ENCODE measurements around the gene SMAD9. TPM values are rescaled to one million over a fixed set of nuclear protein-coding genes. Genes with fewer than 3 reads are reported as not detected.

Gene SMAD9
- total RNA-seq (1 to 10 TPM; 9.2 to 9.4 TPM), polyA plus RNA-seq (ENCODE audit: insufficient read length in 6 of 6) (10 to 100 TPM; 23.3 to 33.0 (median 30.7) TPM)
- long read RNA-seq, donor 1, full-length matches to known transcripts: 4 of 17 reads
- long read RNA-seq, donor 1, partial matches to known transcripts: 13 of 17 reads
- long read RNA-seq, donor 1, other reads (novel, unspliced or antisense): 0 of 17 reads
- long read RNA-seq, donor 2, full-length matches to known transcripts: 4 of 149 reads
- long read RNA-seq, donor 2, partial matches to known transcripts: 110 of 149 reads
- long read RNA-seq, donor 2, other reads (novel, unspliced or antisense): 35 of 149 reads
- long read RNA-seq, donor 3, full-length matches to known transcripts: 2 of 2 reads
- long read RNA-seq, donor 3, partial matches to known transcripts: 0 of 2 reads
- long read RNA-seq, donor 3, other reads (novel, unspliced or antisense): 0 of 2 reads
- long read RNA-seq, donor 4, partial matches to known transcripts: 0 of 1 reads
- long read RNA-seq, donor 4, other reads (novel, unspliced or antisense): 1 of 1 reads
- long read RNA-seq, donor 5, full-length matches to known transcripts: 2 of 2 reads
- long read RNA-seq, donor 5, partial matches to known transcripts: 0 of 2 reads
- long read RNA-seq, donor 5, other reads (novel, unspliced or antisense): 0 of 2 reads
- long read RNA-seq, donor 6, full-length matches to known transcripts: 1 of 1 reads
- long read RNA-seq, donor 6, partial matches to known transcripts: 0 of 1 reads
- long read RNA-seq, donor 6, other reads (novel, unspliced or antisense): 0 of 1 reads
- long read RNA-seq, donor 7, full-length matches to known transcripts: 1 of 1 reads
- long read RNA-seq, donor 7, partial matches to known transcripts: 0 of 1 reads
- long read RNA-seq, donor 7, other reads (novel, unspliced or antisense): 0 of 1 reads
- long read RNA-seq, donor 8, full-length matches to known transcripts: 1 of 1 reads
- long read RNA-seq, donor 8, partial matches to known transcripts: 0 of 1 reads
- long read RNA-seq, donor 8, other reads (novel, unspliced or antisense): 0 of 1 reads
- long read RNA-seq, donor 9: 0 reads
- long read RNA-seq, donor 10: 0 reads
- long read RNA-seq, donor 11, full-length matches to known transcripts: 7 of 20 reads
- long read RNA-seq, donor 11, partial matches to known transcripts: 13 of 20 reads
- long read RNA-seq, donor 11, other reads (novel, unspliced or antisense): 0 of 20 reads
- long read RNA-seq, donor 12, full-length matches to known transcripts: 5 of 5 reads
- long read RNA-seq, donor 12, partial matches to known transcripts: 0 of 5 reads
- long read RNA-seq, donor 12, other reads (novel, unspliced or antisense): 0 of 5 reads

DNA sequence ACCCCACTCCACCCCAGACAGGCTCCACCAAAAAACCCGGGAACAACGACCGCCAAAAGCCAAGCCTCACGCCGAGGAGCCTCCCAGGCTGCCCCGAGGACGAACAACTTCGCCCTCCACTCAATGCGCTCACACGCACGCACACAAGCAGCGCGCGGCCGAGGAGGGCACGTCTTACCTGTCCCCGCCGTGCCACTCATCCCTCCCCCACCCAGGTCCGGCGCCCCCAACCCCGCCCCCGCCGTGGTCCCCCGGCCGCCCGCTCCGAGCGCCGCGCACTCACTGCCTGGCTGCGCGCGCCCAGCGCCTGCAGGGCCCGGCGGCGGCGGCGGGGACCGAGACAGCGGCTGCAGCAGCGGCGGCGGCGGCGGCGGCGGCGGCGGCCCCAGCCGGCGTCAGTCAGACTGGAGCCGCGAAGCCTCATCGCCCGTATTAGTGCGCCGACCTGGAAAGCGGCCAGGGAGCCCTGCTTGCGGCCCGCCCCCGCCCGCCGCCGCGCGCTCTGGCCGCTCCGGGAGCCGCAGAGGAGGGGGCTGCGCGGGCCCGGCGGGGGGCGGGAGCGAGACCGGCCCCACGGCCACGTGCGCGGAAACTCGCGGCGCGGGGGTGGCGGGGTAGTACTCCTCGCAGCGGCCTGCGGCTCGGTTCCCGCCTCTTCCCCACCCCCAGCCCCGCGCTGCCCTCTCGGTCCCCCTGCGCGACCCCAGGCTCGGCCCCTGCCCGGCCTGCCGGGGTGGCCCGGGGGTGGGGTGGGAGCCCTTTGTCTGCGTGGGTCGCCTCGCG, at the start of gene SMAD9:
TSS of gene SMAD9 (minus strand) at position 406 of the 783 bp plus-strand sequence. CDS start 40,549 bp downstream, outside the sequence.
- Histone ChIP-seq H3K9me3 (no peaks in the 10 kb centered on the region), H3K27ac (peak within 1 kb of the TSS; percentile 58 to 61), H3K27me3 (peaks cover 0 to 52% of the 10 kb centered on the region in 2 donors), H3K4me3 (peak within 1 kb of the TSS; percentile 44 to 49), H3K36me3 (no peaks in the 10 kb centered on the region), H3K4me1 (peaks cover 0 to 4% of the 10 kb centered on the region in 2 donors)
- ATAC-seq: peak; percentile 74
- TF ChIP-seq, protein P1, sequence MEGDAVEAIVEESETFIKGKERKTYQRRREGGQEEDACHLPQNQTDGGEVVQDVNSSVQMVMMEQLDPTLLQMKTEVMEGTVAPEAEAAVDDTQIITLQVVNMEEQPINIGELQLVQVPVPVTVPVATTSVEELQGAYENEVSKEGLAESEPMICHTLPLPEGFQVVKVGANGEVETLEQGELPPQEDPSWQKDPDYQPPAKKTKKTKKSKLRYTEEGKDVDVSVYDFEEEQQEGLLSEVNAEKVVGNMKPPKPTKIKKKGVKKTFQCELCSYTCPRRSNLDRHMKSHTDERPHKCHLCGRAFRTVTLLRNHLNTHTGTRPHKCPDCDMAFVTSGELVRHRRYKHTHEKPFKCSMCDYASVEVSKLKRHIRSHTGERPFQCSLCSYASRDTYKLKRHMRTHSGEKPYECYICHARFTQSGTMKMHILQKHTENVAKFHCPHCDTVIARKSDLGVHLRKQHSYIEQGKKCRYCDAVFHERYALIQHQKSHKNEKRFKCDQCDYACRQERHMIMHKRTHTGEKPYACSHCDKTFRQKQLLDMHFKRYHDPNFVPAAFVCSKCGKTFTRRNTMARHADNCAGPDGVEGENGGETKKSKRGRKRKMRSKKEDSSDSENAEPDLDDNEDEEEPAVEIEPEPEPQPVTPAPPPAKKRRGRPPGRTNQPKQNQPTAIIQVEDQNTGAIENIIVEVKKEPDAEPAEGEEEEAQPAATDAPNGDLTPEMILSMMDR (IDR thresholded peaks at IDR 0.05): no peak
- DNase-seq: peak; percentile 64 to 85 (median 76)
- intact Hi-C loops (cut with DNase I): no loop called here

DNA sequence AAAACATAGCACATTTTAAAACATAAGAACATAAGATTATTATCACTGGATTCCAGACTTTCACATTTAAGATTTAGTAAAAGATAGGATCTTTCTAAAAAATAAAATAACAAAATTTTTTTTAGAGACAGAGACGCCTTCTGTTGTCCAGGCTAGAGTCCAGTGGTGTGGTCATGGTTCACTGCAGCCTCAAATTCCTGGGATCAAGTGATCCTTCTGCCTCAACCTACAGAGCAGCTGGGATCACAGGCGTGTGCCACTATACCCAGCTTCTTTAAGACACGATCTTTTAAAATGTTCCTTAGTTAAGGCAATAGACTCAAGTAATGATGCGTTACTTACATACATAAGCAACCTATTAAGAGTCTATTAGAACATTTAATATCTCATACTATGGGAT, 46.4 kb upstream of the SMAD9 start:
- TF ChIP-seq, protein P1 (IDR thresholded peaks at IDR 0.05): no peak
- H3K36me3 ChIP-seq: peaks cover 0 to 76% of the 10 kb centered on the region in 2 donors

DNA sequence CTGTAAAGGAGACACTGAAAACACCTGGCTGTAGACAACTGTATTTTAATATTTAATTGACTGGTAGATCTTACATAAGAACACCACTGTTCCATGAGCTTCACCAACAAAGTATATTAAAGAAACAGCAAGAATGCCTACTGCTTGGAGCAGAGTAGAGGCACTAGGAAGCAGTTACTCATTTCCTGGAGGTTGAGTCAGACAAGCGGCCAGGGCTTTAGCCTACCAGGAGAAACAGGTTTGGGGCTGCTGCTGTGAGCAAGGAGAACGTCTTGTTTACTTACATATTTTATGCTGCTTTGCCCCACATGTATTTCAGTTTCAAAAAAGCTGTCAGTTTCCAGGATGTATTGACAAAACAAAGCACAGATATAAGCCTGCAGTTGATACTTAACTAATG, 45.7 kb upstream of the SMAD9 start:
- H3K27ac ChIP-seq: no peak overlapping the region
- DNase-seq (no peak), ATAC-seq (peak; percentile 43)
- no peak overlapping the region for H3K4me3 ChIP-seq
- TF ChIP-seq, protein P1 (IDR thresholded peaks at IDR 0.05): no peak
- intact Hi-C loops (cut with DNase I): no loop called here
- H3K4me1 ChIP-seq: no peaks in the 10 kb centered on the region
- no peaks in the 10 kb centered on the region for H3K27me3 ChIP-seq
- H3K9me3 ChIP-seq: no peaks in the 10 kb centered on the region
- H3K36me3 ChIP-seq: peaks cover 0 to 76% of the 10 kb centered on the region in 2 donors

More for the DNA sequence above, 46.4 kb upstream of the SMAD9 start:
- H3K4me1 ChIP-seq: no peaks in the 10 kb centered on the region
- no peak for DNase-seq
- intact Hi-C loops (cut with DNase I): no loop called here
- no peak overlapping the region for H3K27ac ChIP-seq
- no peaks in the 10 kb centered on the region for H3K9me3 ChIP-seq
- no peak overlapping the region for H3K4me3 ChIP-seq
- H3K27me3 ChIP-seq: no peaks in the 10 kb centered on the region
- ATAC-seq: no peak

DNA sequence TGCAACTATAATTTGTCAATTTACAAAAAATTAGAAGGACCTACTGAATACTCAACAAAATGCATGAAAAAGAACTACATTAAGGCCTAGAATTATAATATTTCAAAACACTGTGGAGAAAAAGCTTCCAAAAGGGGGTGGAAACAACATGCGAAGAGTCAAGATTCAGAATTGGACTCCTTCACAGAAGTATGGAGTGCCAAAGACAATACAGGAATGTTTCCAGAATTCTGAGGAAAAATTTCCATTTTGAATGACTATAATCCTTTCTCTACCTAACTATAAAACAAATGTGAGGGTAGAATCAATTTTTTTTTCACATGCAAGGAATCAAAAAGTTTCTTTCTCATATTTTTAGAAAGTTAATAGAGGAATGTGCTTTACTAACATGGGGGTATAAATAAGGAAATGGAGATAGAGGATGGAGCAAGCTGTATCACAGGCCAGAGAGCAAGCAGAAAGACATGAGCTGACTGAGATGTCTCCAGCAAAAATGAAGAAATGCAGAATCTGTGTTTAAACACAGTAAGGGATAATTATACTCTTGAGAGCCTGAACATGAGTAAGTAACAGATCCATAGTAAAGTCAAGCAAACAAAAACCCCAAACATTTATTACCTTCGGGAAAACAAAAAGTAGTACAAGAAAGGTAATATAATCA, 39.5 kb upstream of the SMAD9 start:
- Histone ChIP-seq H3K27me3 (no peaks in the 10 kb centered on the region), H3K4me3 (no peak overlapping the region), H3K36me3 (peaks cover 0 to 46% of the 10 kb centered on the region in 2 donors), H3K9me3 (no peaks in the 10 kb centered on the region), H3K4me1 (no peaks in the 10 kb centered on the region), H3K27ac (no peak overlapping the region)
- ATAC-seq (no peak), DNase-seq (no peak)
- intact Hi-C loops (cut with DNase I): no loop called here
- TF ChIP-seq, protein P1 (IDR thresholded peaks at IDR 0.05): no peak

Measured in left lung (tissue), 14 donors.